Subcutaneous abdominal adipose tissue (tissue), 5 donors: Measurements from ENCODE around the gene RBL1.

Source experiments
- H3K27ac ChIP-seq: one replicate; pipeline ENCODE4 v1.7.0; 2013; ENCODE audit warnings: low read depth, mild to moderate bottlenecking, inconsistent platforms, low read length, moderate library complexity
- H3K27me3 ChIP-seq, 5 donors: one replicate each; pipeline ENCODE4 v1.7.0; 2013; ENCODE audit warnings: low read length in 5 of 5, inconsistent platforms in 1 of 5; ENCODE audit not compliant: control insufficient read depth in 5 of 5, insufficient read depth in 4 of 5
- H3K36me3 ChIP-seq, 5 donors: one replicate each; pipeline ENCODE4 v1.7.0; 2013; ENCODE audit warnings: low read length in 5 of 5; ENCODE audit not compliant: control insufficient read depth in 5 of 5, insufficient read depth in 5 of 5
- H3K4me1 ChIP-seq, 5 donors: one replicate each; pipeline ENCODE4 v1.7.0; 2013; ENCODE audit warnings: low read length in 5 of 5, mild to moderate bottlenecking in 3 of 5, moderate library complexity in 1 of 5; ENCODE audit not compliant: control insufficient read depth in 5 of 5, insufficient read depth in 5 of 5
- H3K4me3 ChIP-seq, 5 donors: one replicate each; pipeline ENCODE4 v1.7.0; 2013; ENCODE audit warnings: low read length in 5 of 5, low read depth in 1 of 5
- H3K9ac ChIP-seq, 5 donors: one replicate each; pipeline ENCODE4 v1.7.0; 2013; ENCODE audit warnings: low read length in 5 of 5, mild to moderate bottlenecking in 4 of 5, moderate library complexity in 3 of 5
- H3K9me3 ChIP-seq, 5 donors: one replicate each; pipeline ENCODE4 v1.7.0; 2013; ENCODE audit warnings: low read length in 5 of 5; ENCODE audit not compliant: control insufficient read depth in 5 of 5
- donor health status: healthy.
- donor health status: healthy.
- donor health status: healthy.
- donor health status: healthy.
- donor health status: healthy.

RBL1 gene

GRCh38 chr20:36951979-36952738 is 143.6 kb downstream of the RBL1 start:
- H3K4me1 ChIP-seq, result peaks cover 2 to 39% (median 25%) of the 10 kb centered on the region in 5 donors
- H3K9me3 ChIP-seq, result no peaks in the 10 kb centered on the region
- peak overlapping the region; percentile 46 for H3K27ac ChIP-seq
- H3K9ac ChIP-seq, result peak overlapping the region in 4 of 5 donors; percentile 59 to 95 (median 79)
- no peaks in the 10 kb centered on the region for H3K27me3 ChIP-seq
- peak overlapping the region; percentile 72 to 99 (median 93) for H3K4me3 ChIP-seq
- H3K36me3 ChIP-seq, result no peaks in the 10 kb centered on the region

GRCh38 chr20:36951198-36951978 is 144.4 kb downstream of the RBL1 start, which contains the start of gene SAMHD1:
Gene SAMHD1 (minus strand): TSS chr20:36951708. CDS start chr20:36951643, 65 bp downstream.
- Histone ChIP-seq H3K4me3 (peak within 1 kb of the TSS; percentile 81 to 99 (median 93)), H3K36me3 (peaks cover 0 to 1% (median 0%) of the 10 kb centered on the region in 5 donors), H3K27ac (peak within 1 kb of the TSS; percentile 75), H3K27me3 (no peaks in the 10 kb centered on the region), H3K9ac (peak within 1 kb of the TSS in 4 of 5 donors; percentile 90 to 95 (median 94)), H3K9me3 (no peaks in the 10 kb centered on the region), H3K4me1 (peaks cover 2 to 41% (median 28%) of the 10 kb centered on the region in 5 donors)

- H3K9me3 ChIP-seq, result no peaks in the 10 kb centered on the region
- peaks cover 0 to 3% (median 0%) of the 10 kb centered on the region in 5 donors for H3K36me3 ChIP-seq
- H3K4me3 ChIP-seq, result peak overlapping the region; percentile 81 to 99 (median 93)
- peak overlapping the region in 4 of 5 donors; percentile 90 to 95 (median 94) for H3K9ac ChIP-seq
- peak overlapping the region; percentile 75 for H3K27ac ChIP-seq
- H3K27me3 ChIP-seq, result no peaks in the 10 kb centered on the region
- H3K4me1 ChIP-seq, result peaks cover 2 to 41% (median 29%) of the 10 kb centered on the region in 5 donors
Measured at GRCh38 chr20:36950414-36951197, 145.2 kb downstream of the RBL1 start.
